Cardiac muscle cell (in vitro differentiated cells and primary cell): Measurements from ENCODE around the gene CACNA2D1. TPM values are rescaled to one million over a fixed set of nuclear protein-coding genes. Genes with fewer than 3 reads are reported as not detected.

Experiments
- DNase-seq, 2 donors: peaks; one replicate each; pipeline versions ENCODE4 v3.0.0 to v3.0.0-alpha.2; 2010 to 2017; ENCODE audit warnings: low read depth in 1 of 2, low spot score in 1 of 2
- H3K27ac ChIP-seq: fragments of 200-600 bp; sonication (generic); 2 replicates; pipeline ENCODE4 v1.5.1; 2016
- H3K27me3 ChIP-seq: fragments of 200-600 bp; sonication (generic); 2 replicates; pipeline ENCODE4 v1.6.0; 2016; ENCODE audit warnings: control low read depth
- H3K36me3 ChIP-seq: fragments of 200-600 bp; sonication (generic); 2 replicates; pipeline ENCODE4 v1.5.1; 2016; ENCODE audit warnings: control low read depth
- H3K4me1 ChIP-seq: fragments of 200-600 bp; sonication (generic); 2 replicates; pipeline ENCODE4 v1.8.1; 2017; ENCODE audit warnings: low read depth, mild to moderate bottlenecking, mixed run types
- H3K4me3 ChIP-seq: fragments of 200-600 bp; sonication (generic); 2 replicates; pipeline ENCODE4 v1.5.1; 2016; ENCODE audit warnings: mild to moderate bottlenecking
- H3K9me3 ChIP-seq: fragments of 200-600 bp; sonication (generic); 2 replicates; pipeline ENCODE4 v1.5.1; 2017; ENCODE audit warnings: low read depth, mild to moderate bottlenecking, control low read depth
- CTCF ChIP-seq: IDR thresholded peaks from 2 replicates; pipeline ENCODE4 v1.5.1; 2012; ENCODE audit warnings: low read depth, mild to moderate bottlenecking, low read length
- polyA plus RNA-seq: library from polyadenylated mRNA; unstranded; fragments of >200 nt; fragmentation: Nextera tagmentation; extraction: Ambion mirVana; gene quantifications from 2 replicates; pipeline ENCODE4 v1.2.1, GENCODE V29; 2016
- total RNA-seq: library from RNA; depleted of rRNA; stranded (reverse); fragments of >200 nt; gene quantifications from 2 replicates; pipeline ENCODE4 v1.2.3, GENCODE V29; 2016

The CACNA2D1 gene
- total and polyA plus RNA-seq, 2 experiments from 2014 or later = 4.5 to 20.3 TPM

- no peak for TF ChIP-seq CTCF
- no peaks in the 10 kb centered on the region for H3K27me3 ChIP-seq
- H3K4me3 ChIP-seq = no peak overlapping the region
- no peaks in the 10 kb centered on the region for H3K9me3 ChIP-seq
- H3K4me1 ChIP-seq = no peaks in the 10 kb centered on the region
- no peaks in the 10 kb centered on the region for H3K36me3 ChIP-seq
- no peak for DNase-seq
- H3K27ac ChIP-seq = no peak overlapping the region
Observed at GRCh38 chr7:82244947-82245517, 198.5 kb downstream of the CACNA2D1 start.

DNA sequence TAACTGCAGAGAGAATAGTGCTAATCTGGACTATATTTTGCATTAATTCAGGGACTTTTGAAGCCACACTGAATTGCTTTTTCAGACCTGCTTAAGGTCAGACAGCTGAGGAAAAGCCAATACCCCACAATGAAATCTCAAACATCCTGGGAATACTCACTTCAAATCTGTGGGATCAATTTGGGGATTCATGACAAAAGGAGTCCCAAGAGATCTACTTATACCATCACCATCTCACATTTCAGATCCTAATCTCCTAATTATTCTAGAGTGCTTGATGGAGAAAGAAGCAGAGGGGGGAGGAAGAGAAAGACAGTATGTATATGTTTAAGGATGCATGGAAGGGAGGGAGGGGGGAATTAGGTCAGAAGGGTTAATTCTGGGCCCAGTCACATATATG is 202.2 kb downstream of the CACNA2D1 start:
- Histone ChIP-seq H3K27ac (no peak overlapping the region), H3K36me3 (no peaks in the 10 kb centered on the region), H3K27me3 (no peaks in the 10 kb centered on the region), H3K9me3 (no peaks in the 10 kb centered on the region), H3K4me1 (no peaks in the 10 kb centered on the region), H3K4me3 (no peak overlapping the region)
- no peak for TF ChIP-seq CTCF
- no peak for DNase-seq

DNA sequence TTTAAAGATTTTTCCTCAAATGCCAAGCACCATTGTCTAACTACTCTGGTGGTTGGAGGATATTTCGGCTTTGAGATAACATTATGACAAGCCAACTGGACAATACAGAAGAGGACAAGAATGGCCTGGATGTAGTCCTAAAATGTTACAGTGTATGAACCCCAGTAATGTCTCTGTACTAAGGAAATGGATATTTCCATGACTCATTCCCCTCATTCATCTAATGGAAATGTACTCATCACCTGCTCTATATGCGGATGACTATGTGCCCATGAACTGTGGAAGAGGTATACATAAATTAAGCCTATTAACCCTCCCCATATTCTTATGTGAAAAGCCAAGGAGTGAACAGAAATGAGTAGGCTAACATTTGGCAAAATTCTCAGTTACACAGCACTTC is 207.9 kb downstream of the CACNA2D1 start:
- no peaks in the 10 kb centered on the region for H3K27me3 ChIP-seq
- peak in 1 of 2 donors; percentile 13 for DNase-seq
- H3K27ac ChIP-seq = no peak overlapping the region
- H3K36me3 ChIP-seq = no peaks in the 10 kb centered on the region
- TF ChIP-seq CTCF = no peak
- H3K4me3 ChIP-seq = no peak overlapping the region
- no peaks in the 10 kb centered on the region for H3K9me3 ChIP-seq
- H3K4me1 ChIP-seq = no peaks in the 10 kb centered on the region

GRCh38 chr7:82234457-82235049 is 209.0 kb downstream of the CACNA2D1 start:
- H3K4me1 ChIP-seq = no peaks in the 10 kb centered on the region
- no peaks in the 10 kb centered on the region for H3K9me3 ChIP-seq
- no peaks in the 10 kb centered on the region for H3K27me3 ChIP-seq
- H3K36me3 ChIP-seq = no peaks in the 10 kb centered on the region
- DNase-seq = peak; percentile 60 to 65
- TF ChIP-seq CTCF = peak; percentile 58
- H3K4me3 ChIP-seq = no peak overlapping the region
- no peak overlapping the region for H3K27ac ChIP-seq

DNA sequence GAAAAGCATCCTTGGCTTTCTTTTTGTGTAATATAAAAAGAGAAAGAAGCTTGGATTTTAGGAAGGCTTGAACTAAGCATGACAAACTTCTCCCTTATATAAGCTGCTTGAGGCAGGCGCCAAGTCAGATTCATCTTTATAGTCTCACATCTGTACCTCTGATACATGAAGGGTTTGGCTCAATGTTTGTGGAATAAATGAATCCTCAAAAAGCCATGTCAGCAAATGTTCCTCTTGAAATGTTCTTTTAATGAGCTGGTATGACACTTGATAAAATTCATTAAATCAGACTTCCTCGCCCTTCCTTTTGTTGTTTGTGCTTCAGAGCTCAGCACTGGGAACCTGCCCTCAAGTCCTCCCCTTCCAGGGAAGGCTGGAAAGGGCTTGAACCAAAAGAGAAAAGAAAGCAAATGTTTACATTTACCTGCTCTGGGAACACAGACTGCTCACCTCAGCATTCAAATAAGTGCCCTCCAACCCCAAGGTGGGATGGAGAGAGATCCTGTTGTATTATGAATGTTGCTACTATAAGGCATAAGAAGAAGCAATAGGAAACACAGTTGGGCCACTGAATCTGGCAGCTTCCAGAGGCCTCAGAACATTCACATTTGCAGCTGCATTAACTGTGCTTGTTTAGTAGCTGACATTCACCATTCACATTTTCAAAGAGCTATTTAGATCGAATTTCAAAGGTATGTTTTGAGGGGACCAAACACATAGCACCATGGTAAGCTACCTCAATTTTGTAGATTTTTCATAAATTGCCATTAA is 212.6 kb downstream of the CACNA2D1 start:
- H3K4me3 ChIP-seq = no peak overlapping the region
- H3K27ac ChIP-seq = no peak overlapping the region
- no peaks in the 10 kb centered on the region for H3K9me3 ChIP-seq
- DNase-seq = no peak
- H3K27me3 ChIP-seq = no peaks in the 10 kb centered on the region
- no peak for TF ChIP-seq CTCF
- no peaks in the 10 kb centered on the region for H3K4me1 ChIP-seq
- no peaks in the 10 kb centered on the region for H3K36me3 ChIP-seq
